SK-N-SH treated with all-trans-retinoic acid at 6 μM for 48 hours (cell line): ENCODE results near the gene FSTL1.

Source experiments
- ATAC-seq: fragments of 200-7000 bp; cut with Tn5 transposase; 3 replicates; pipeline ENCODE4 v1.9.1; 2020; ENCODE audit warnings: mild to moderate bottlenecking, moderate library complexity
- ARNTL ChIP-seq: fragments of 450-650 bp; formaldehyde crosslinking; IDR thresholded peaks from 2 replicates; pipeline ENCODE4 v1.5.0; 2020; ENCODE audit warnings: low read depth, mild to moderate bottlenecking, moderate library complexity, borderline replicate concordance
- CSDC2 ChIP-seq: fragments of 250-450 bp; sonication (Bioruptor Pico); IDR thresholded peaks from 2 replicates; pipeline ENCODE4 v1.5.0; 2020; ENCODE audit warnings: mild to moderate bottlenecking, moderate library complexity
- ESRRG ChIP-seq: fragments of 250-450 bp; sonication (Bioruptor Pico); IDR thresholded peaks from 2 replicates; pipeline ENCODE4 v1.6.1; 2021; ENCODE audit warnings: mild to moderate bottlenecking
- GLIS3 ChIP-seq: fragments of 250-450 bp; sonication (Bioruptor Pico); IDR thresholded peaks from 2 replicates; pipeline ENCODE4 v1.5.0; 2020; ENCODE audit warnings: mild to moderate bottlenecking, moderate library complexity
- ISL1 ChIP-seq: fragments of 250-450 bp; sonication (Bioruptor Pico); IDR thresholded peaks from 2 replicates; pipeline ENCODE4 v2.1.2; 2022; ENCODE audit warnings: mild to moderate bottlenecking, moderate library complexity
- OSR1 ChIP-seq: fragments of 250-450 bp; sonication (Bioruptor Pico); IDR thresholded peaks from 2 replicates; pipeline ENCODE4 v1.8.0; 2022; ENCODE audit warnings: moderate library complexity, mild to moderate bottlenecking, inconsistent platforms
- POU6F1 ChIP-seq: fragments of 250-450 bp; sonication (Bioruptor Pico); IDR thresholded peaks from 2 replicates; pipeline ENCODE4 v1.8.0; 2021; ENCODE audit warnings: low read depth, mild to moderate bottlenecking, moderate library complexity, borderline replicate concordance
- PPARA ChIP-seq: fragments of 250-450 bp; sonication (Bioruptor Pico); IDR thresholded peaks from 2 replicates; pipeline ENCODE4 v1.5.0; 2020; ENCODE audit warnings: mild to moderate bottlenecking, borderline replicate concordance
- RARB ChIP-seq: fragments of 250-450 bp; sonication (Bioruptor Pico); IDR thresholded peaks from 2 replicates; pipeline ENCODE4 v1.8.0; 2021; ENCODE audit warnings: mild to moderate bottlenecking, moderate library complexity
- SNAI2 ChIP-seq: fragments of 250-450 bp; sonication (Bioruptor Pico); IDR thresholded peaks from 2 replicates; pipeline ENCODE4 v1.5.0; 2020; ENCODE audit warnings: mild to moderate bottlenecking, moderate library complexity
- TCF4 ChIP-seq: fragments of 250-450 bp; sonication (Bioruptor Pico); IDR thresholded peaks from 2 replicates; pipeline ENCODE4 v1.8.0; 2021; ENCODE audit warnings: mild to moderate bottlenecking, moderate library complexity, borderline replicate concordance
- TOX ChIP-seq: fragments of 250-450 bp; sonication (Bioruptor Pico); IDR thresholded peaks from 2 replicates; pipeline ENCODE4 v1.8.0; 2021; ENCODE audit warnings: mild to moderate bottlenecking, moderate library complexity, borderline replicate concordance
- ZC3H10 ChIP-seq: fragments of 250-450 bp; sonication (Bioruptor Pico); IDR thresholded peaks from 2 replicates; pipeline ENCODE4 v1.5.1; 2021; ENCODE audit warnings: mild to moderate bottlenecking, moderate library complexity
- ZFP3 ChIP-seq: fragments of 250-450 bp; sonication (Bioruptor Pico); IDR thresholded peaks from 2 replicates; pipeline ENCODE4 v1.5.0; 2020; ENCODE audit warnings: mild to moderate bottlenecking, moderate library complexity
- ZFP30 ChIP-seq: fragments of 450-650 bp; formaldehyde crosslinking; IDR thresholded peaks from 2 replicates; pipeline ENCODE4 v1.5.0; 2022; ENCODE audit warnings: mild to moderate bottlenecking, moderate library complexity
- ZNF565 ChIP-seq: fragments of 450-650 bp; formaldehyde crosslinking; conservative IDR thresholded peaks from 2 replicates; pipeline ENCODE4 v1.5.0; 2020; ENCODE audit warnings: low read depth, mild to moderate bottlenecking, moderate library complexity
- ZNF70 ChIP-seq: fragments of 450-650 bp; formaldehyde crosslinking; IDR thresholded peaks from 2 replicates; pipeline ENCODE4 v1.5.0; 2020; ENCODE audit warnings: mild to moderate bottlenecking, moderate library complexity
- ZNF8 ChIP-seq: fragments of 450-650 bp; formaldehyde crosslinking; IDR thresholded peaks from 2 replicates; pipeline ENCODE4 v1.5.0; 2020; ENCODE audit warnings: mild to moderate bottlenecking, moderate library complexity
- TF ChIP-seq, protein P1 (sequence below): fragments of 250-450 bp; sonication (Bioruptor Pico); IDR thresholded peaks from 2 replicates; pipeline ENCODE4 v1.5.0; 2020; ENCODE audit warnings: mild to moderate bottlenecking, moderate library complexity
- TF ChIP-seq, protein P2 (sequence below): fragments of 250-450 bp; sonication (Bioruptor Pico); IDR thresholded peaks from 2 replicates; pipeline ENCODE4 v1.8.0; 2020; ENCODE audit warnings: mild to moderate bottlenecking, moderate library complexity, borderline replicate concordance
- TF ChIP-seq, protein P3 (sequence below): fragments of 250-450 bp; sonication (Bioruptor Pico); IDR thresholded peaks from 2 replicates; pipeline ENCODE4 v1.5.1; 2020; ENCODE audit warnings: low read depth, mild to moderate bottlenecking, moderate library complexity

Gene FSTL1

DNA sequence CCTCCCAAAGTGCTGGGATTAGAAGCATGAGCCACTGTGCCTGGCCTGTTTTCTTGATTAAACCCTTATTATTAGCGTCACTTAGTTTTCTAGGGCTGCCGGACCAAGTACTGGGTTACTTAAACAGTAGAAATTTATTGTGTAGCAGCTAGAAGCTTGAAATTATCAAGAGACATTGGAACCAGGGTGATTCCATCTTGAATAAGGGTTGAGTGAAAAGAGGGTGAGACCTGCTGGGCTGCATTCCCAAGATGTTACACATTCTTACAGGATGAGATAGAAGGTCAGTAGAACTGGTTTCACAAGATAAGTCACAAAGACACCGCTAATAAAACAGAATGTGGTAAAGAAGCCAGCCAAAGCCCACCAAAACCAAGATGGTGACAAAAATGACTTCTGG lies 18.6 kb upstream of the FSTL1 start (continued):
- TF ChIP-seq, protein P1, sequence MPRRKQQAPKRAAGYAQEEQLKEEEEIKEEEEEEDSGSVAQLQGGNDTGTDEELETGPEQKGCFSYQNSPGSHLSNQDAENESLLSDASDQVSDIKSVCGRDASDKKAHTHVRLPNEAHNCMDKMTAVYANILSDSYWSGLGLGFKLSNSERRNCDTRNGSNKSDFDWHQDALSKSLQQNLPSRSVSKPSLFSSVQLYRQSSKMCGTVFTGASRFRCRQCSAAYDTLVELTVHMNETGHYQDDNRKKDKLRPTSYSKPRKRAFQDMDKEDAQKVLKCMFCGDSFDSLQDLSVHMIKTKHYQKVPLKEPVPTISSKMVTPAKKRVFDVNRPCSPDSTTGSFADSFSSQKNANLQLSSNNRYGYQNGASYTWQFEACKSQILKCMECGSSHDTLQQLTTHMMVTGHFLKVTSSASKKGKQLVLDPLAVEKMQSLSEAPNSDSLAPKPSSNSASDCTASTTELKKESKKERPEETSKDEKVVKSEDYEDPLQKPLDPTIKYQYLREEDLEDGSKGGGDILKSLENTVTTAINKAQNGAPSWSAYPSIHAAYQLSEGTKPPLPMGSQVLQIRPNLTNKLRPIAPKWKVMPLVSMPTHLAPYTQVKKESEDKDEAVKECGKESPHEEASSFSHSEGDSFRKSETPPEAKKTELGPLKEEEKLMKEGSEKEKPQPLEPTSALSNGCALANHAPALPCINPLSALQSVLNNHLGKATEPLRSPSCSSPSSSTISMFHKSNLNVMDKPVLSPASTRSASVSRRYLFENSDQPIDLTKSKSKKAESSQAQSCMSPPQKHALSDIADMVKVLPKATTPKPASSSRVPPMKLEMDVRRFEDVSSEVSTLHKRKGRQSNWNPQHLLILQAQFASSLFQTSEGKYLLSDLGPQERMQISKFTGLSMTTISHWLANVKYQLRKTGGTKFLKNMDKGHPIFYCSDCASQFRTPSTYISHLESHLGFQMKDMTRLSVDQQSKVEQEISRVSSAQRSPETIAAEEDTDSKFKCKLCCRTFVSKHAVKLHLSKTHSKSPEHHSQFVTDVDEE (CRISPR knock-in tag) = peak; percentile 63; the same call in 1 of the 2 replicates
- TF ChIP-seq, protein P2, sequence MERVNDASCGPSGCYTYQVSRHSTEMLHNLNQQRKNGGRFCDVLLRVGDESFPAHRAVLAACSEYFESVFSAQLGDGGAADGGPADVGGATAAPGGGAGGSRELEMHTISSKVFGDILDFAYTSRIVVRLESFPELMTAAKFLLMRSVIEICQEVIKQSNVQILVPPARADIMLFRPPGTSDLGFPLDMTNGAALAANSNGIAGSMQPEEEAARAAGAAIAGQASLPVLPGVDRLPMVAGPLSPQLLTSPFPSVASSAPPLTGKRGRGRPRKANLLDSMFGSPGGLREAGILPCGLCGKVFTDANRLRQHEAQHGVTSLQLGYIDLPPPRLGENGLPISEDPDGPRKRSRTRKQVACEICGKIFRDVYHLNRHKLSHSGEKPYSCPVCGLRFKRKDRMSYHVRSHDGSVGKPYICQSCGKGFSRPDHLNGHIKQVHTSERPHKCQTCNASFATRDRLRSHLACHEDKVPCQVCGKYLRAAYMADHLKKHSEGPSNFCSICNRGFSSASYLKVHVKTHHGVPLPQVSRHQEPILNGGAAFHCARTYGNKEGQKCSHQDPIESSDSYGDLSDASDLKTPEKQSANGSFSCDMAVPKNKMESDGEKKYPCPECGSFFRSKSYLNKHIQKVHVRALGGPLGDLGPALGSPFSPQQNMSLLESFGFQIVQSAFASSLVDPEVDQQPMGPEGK (CRISPR knock-in tag) = peak; percentile 78; the same call in 1 of the 2 replicates
- TF ChIP-seq CSDC2 (CRISPR knock-in tag) = peak; percentile 99
- peak; percentile 93; the same call in 1 of the 2 replicates for TF ChIP-seq GLIS3
- peak; percentile 96 for TF ChIP-seq ISL1 (CRISPR knock-in tag)
- TF ChIP-seq ESRRG = peak; percentile 88
- no peak for TF ChIP-seq TCF4 (CRISPR knock-in tag)
- TF ChIP-seq PPARA = no peak
- TF ChIP-seq ARNTL (CRISPR knock-in tag) = no peak
- peak; percentile 97 for TF ChIP-seq OSR1 (CRISPR knock-in tag)

- TF ChIP-seq, protein P3, sequence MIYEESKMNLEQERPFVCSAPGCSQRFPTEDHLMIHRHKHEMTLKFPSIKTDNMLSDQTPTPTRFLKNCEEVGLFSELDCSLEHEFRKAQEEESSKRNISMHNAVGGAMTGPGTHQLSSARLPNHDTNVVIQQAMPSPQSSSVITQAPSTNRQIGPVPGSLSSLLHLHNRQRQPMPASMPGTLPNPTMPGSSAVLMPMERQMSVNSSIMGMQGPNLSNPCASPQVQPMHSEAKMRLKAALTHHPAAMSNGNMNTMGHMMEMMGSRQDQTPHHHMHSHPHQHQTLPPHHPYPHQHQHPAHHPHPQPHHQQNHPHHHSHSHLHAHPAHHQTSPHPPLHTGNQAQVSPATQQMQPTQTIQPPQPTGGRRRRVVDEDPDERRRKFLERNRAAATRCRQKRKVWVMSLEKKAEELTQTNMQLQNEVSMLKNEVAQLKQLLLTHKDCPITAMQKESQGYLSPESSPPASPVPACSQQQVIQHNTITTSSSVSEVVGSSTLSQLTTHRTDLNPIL (CRISPR knock-in tag) = no peak
- TF ChIP-seq ESRRG (no peak), ZNF565 (CRISPR knock-in tag) (no peak), RARB (CRISPR knock-in tag) (no peak), ARNTL (CRISPR knock-in tag) (no peak), SNAI2 (no peak), TCF4 (CRISPR knock-in tag) (no peak), OSR1 (CRISPR knock-in tag) (no peak), ZFP3 (CRISPR knock-in tag) (no peak), PPARA (no peak), GLIS3 (no peak), TOX (CRISPR knock-in tag) (no peak), ISL1 (CRISPR knock-in tag) (no peak)
- no peak for ATAC-seq
Measured at GRCh38 chr3:120468635-120469295, 18.0 kb upstream of the FSTL1 start.

- no peak for ATAC-seq
- TF ChIP-seq ZNF70 (CRISPR knock-in tag) = no peak
- TF ChIP-seq ESRRG = no peak
- TF ChIP-seq CSDC2 (CRISPR knock-in tag) = no peak
- TF ChIP-seq OSR1 (CRISPR knock-in tag) = no peak
- TF ChIP-seq ZNF565 (CRISPR knock-in tag) = no peak
- TF ChIP-seq POU6F1 (CRISPR knock-in tag) = no peak
- no peak for TF ChIP-seq SNAI2
Measured at GRCh38 chr3:120462409-120462959, 11.7 kb upstream of the FSTL1 start.

DNA sequence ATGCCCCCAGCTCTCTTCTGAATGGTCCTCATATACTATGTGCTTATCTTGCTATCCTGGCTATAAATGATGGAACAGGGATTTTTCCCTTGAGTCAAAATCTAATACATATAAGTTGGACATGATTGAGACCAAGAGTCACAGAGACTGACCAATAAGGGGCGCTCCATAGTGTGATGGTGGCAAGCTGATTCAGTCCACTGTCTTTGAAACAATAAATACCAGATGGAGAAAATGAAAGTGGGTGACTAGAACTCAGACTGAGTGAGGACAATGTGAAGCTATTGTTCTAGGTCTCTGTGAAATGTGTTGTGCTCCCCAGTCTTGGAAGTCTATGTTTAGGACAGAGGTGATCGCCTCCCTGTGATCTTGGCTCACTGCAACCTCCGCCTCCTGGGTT lies 10.6 kb upstream of the FSTL1 start:
- ATAC-seq = peak; percentile 65
- TF ChIP-seq ZNF565 (CRISPR knock-in tag) (no peak), ARNTL (CRISPR knock-in tag) (no peak), ZNF70 (CRISPR knock-in tag) (no peak), TOX (CRISPR knock-in tag) (no peak), OSR1 (CRISPR knock-in tag) (no peak), SNAI2 (no peak), TCF4 (CRISPR knock-in tag) (no peak), ZNF8 (no peak), RARB (CRISPR knock-in tag) (no peak), ZC3H10 (CRISPR knock-in tag) (no peak), ZFP30 (no peak), CSDC2 (CRISPR knock-in tag) (no peak)
- TF ChIP-seq, protein P3 (CRISPR knock-in tag) = no peak
- TF ChIP-seq, protein P2 (CRISPR knock-in tag) = no peak
